Measurements from ENCODE around the gene HAUS6. TPM values are rescaled to one million over a fixed set of nuclear protein-coding genes. Genes with fewer than 3 reads are reported as not detected.

The HAUS6 gene
- total and polyA plus RNA-seq, 2 experiments from 2014 or later, result 6.5 to 9.4 TPM

GRCh38 chr9:19120877-19121276, 18.2 kb upstream of the HAUS6 start:
- Histone ChIP-seq H3K4me1 (ENCODE audit: low read depth) (peaks cover 3% of the 10 kb centered on the region), H3K4me3 (no peak overlapping the region), H3K9me3 (ENCODE audit: low read depth) (no peaks in the 10 kb centered on the region), H3K27me3 (no peaks in the 10 kb centered on the region), H3K36me3 (peaks cover 54% of the 10 kb centered on the region), H3K27ac (no peak overlapping the region)
- no peak for TF ChIP-seq CTCF (IDR thresholded peaks at IDR 0.05; ENCODE audit: low read depth, low read length)
- peak in 1 of 2 donors; percentile 24 for DNase-seq (ENCODE audit: low read depth in 1 of 2, low spot score in 1 of 2)

- no peaks in the 10 kb centered on the region for H3K27me3 ChIP-seq
- H3K36me3 ChIP-seq, result peaks cover 54% of the 10 kb centered on the region
- peaks cover 3% of the 10 kb centered on the region for H3K4me1 ChIP-seq (ENCODE audit: low read depth)
- no peak for TF ChIP-seq CTCF (IDR thresholded peaks at IDR 0.05; ENCODE audit: low read depth, low read length)
- no peak overlapping the region for H3K4me3 ChIP-seq
- no peaks in the 10 kb centered on the region for H3K9me3 ChIP-seq (ENCODE audit: low read depth)
- peak in 1 of 2 donors; percentile 36 for DNase-seq (ENCODE audit: low read depth in 1 of 2, low spot score in 1 of 2)
- no peak overlapping the region for H3K27ac ChIP-seq
Measured at GRCh38 chr9:19119801-19120440, 17.2 kb upstream of the HAUS6 start.

DNA sequence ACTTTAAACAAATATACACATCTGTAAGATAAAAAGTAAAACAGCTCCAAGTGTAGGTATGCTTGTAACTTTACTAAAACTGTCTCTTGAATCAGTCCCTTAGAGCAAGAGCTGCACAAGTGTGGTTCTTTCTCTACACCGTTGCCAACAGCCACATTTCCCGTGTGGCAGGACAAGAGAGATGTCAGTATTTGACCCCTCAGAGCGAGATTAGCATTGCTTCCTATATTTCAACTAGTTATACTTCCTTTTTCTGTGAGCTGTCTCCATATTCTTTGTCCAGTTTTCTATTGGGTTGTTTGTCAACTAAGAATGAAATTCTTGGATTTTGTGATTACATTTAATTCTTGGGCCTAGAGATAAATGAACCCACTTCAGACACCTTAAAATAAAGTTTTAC, 16.5 kb upstream of the HAUS6 start:
- Histone ChIP-seq H3K4me1 (ENCODE audit: low read depth) (peaks cover 1% of the 10 kb centered on the region), H3K9me3 (ENCODE audit: low read depth) (no peaks in the 10 kb centered on the region), H3K36me3 (peaks cover 54% of the 10 kb centered on the region), H3K27me3 (no peaks in the 10 kb centered on the region), H3K27ac (no peak overlapping the region), H3K4me3 (no peak overlapping the region)
- DNase-seq (ENCODE audit: low read depth in 1 of 2, low spot score in 1 of 2), result peak in 1 of 2 donors; percentile 29
- TF ChIP-seq CTCF (IDR thresholded peaks at IDR 0.05; ENCODE audit: low read depth, low read length), result no peak

- H3K36me3 ChIP-seq, result peaks cover 45% of the 10 kb centered on the region
Measured at GRCh38 chr9:19117039-19117716, 14.5 kb upstream of the HAUS6 start.

DNA sequence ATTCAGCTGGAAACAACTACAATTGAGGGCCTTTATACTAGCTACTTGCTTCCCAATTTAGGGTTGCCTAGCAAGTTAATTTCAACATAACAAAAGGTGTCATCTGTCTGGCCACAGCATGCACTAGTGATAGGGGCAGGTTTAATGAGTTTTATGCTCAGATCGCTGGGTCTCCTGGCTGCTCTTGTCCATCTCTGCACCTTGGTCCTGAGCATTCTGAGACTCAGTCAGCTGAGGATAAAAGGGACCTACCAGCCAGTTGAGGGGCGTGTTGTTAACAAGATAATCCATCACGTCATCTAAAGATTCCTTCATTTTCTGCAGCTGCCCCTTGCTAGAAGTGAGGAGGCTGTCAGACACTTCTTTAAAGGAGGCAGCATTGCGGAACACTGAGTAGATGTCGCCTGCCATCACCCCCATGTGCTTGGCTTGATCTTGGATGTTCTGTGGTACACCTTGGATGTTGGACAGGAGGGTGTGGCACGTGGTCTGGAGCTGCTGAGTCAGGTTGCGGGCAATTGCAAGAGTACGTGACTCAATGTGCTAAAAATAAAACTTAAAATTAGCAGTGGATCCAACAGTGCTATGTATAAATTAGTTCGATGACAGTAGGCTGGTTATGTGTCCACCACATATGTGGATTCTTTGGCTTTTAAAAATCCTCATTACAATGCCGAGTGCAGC, 13.5 kb upstream of the HAUS6 start:
- Histone ChIP-seq H3K27me3 (no peaks in the 10 kb centered on the region), H3K9me3 (ENCODE audit: low read depth) (no peaks in the 10 kb centered on the region), H3K36me3 (peaks cover 45% of the 10 kb centered on the region), H3K27ac (no peak overlapping the region), H3K4me1 (ENCODE audit: low read depth) (no peaks in the 10 kb centered on the region), H3K4me3 (no peak overlapping the region)
- DNase-seq (ENCODE audit: low read depth in 1 of 2, low spot score in 1 of 2), result peak in 1 of 2 donors; percentile 60
- TF ChIP-seq CTCF (IDR thresholded peaks at IDR 0.05; ENCODE audit: low read depth, low read length), result no peak

More at GRCh38 chr9:19117039-19117716, 14.5 kb upstream of the HAUS6 start:
- Histone ChIP-seq H3K4me3 (no peak overlapping the region), H3K4me1 (ENCODE audit: low read depth) (no peaks in the 10 kb centered on the region), H3K9me3 (ENCODE audit: low read depth) (no peaks in the 10 kb centered on the region), H3K27me3 (no peaks in the 10 kb centered on the region), H3K27ac (no peak overlapping the region)
- no peak for TF ChIP-seq CTCF (IDR thresholded peaks at IDR 0.05; ENCODE audit: low read depth, low read length)
- DNase-seq (ENCODE audit: low read depth in 1 of 2, low spot score in 1 of 2), result peak in 1 of 2 donors; percentile 32

All from cardiac muscle cell (in vitro differentiated cells and primary cell).